Activated CD8-positive, alpha-beta memory T cell treated with anti-CD3 and anti-CD28 coated beads for 48 hours (primary cell): Measurements from ENCODE around the gene C14orf119.

Source experiments
- DNase-seq, 3 experiments: peaks; one replicate each; pipeline ENCODE4 v3.0.0-alpha.2; 2020; ENCODE audit warnings: low read depth in 2 of 3, low spot score in 2 of 3

The C14orf119 gene

GRCh38 chr14:23060536-23061260 is 34.6 kb upstream of the C14orf119 start:
- DNase-seq: no peak

GRCh38 chr14:23062002-23062401 is 33.3 kb upstream of the C14orf119 start:
- no peak for DNase-seq

GRCh38 chr14:23063601-23064000 is 31.7 kb upstream of the C14orf119 start:
- no peak for DNase-seq

- DNase-seq: no peak
These were observed 28.9 kb upstream of the C14orf119 start for GRCh38 chr14:23066368-23066767.

- no peak for DNase-seq
These were observed 28.2 kb upstream of the C14orf119 start for GRCh38 chr14:23066855-23067744.

GRCh38 chr14:23067847-23068788 is 27.2 kb upstream of the C14orf119 start:
- no peak for DNase-seq

- DNase-seq: peak in 2 of 3 experiments; percentile 25 to 32
These were observed 26.4 kb upstream of the C14orf119 start for GRCh38 chr14:23068789-23069412.

GRCh38 chr14:23069413-23069806 is 25.9 kb upstream of the C14orf119 start:
- no peak for DNase-seq

GRCh38 chr14:23070262-23071129 is 24.8 kb upstream of the C14orf119 start:
- no peak for DNase-seq

GRCh38 chr14:23071244-23071920 is 23.9 kb upstream of the C14orf119 start:
- DNase-seq: peak; percentile 38 to 54 (median 52)

- DNase-seq: no peak
These were observed 23.3 kb upstream of the C14orf119 start for GRCh38 chr14:23071921-23072539.

GRCh38 chr14:23074906-23075305 is 20.4 kb upstream of the C14orf119 start:
- DNase-seq: no peak

GRCh38 chr14:23076785-23077408 is 18.4 kb upstream of the C14orf119 start:
- no peak for DNase-seq

GRCh38 chr14:23077962-23078361 is 17.3 kb upstream of the C14orf119 start:
- no peak for DNase-seq

GRCh38 chr14:23078692-23079116 is 16.6 kb upstream of the C14orf119 start:
- DNase-seq: no peak

GRCh38 chr14:23079716-23080115 is 15.6 kb upstream of the C14orf119 start:
- DNase-seq: no peak

- no peak for DNase-seq
These were observed 14.8 kb upstream of the C14orf119 start for GRCh38 chr14:23080474-23080873.

GRCh38 chr14:23085458-23085857 is 9.8 kb upstream of the C14orf119 start:
- DNase-seq: no peak
